ENCODE data around the gene ATP9B. TPM values are rescaled to one million over a fixed set of nuclear protein-coding genes. Genes with fewer than 3 reads are reported as not detected.

Gene ATP9B
- total RNA-seq, 3 donors from 2014 or later (not counting 1 experiment from before 2014, with no cell fraction given) = 66.0 to 78.9 (median 68.0) TPM

- H3K4me1 ChIP-seq (ENCODE audit: control insufficient read depth, insufficient read depth, low read length) = peaks cover 3% of the 10 kb centered on the region
- DNase-seq (no peak), ATAC-seq (no peak)
- no peaks in the 10 kb centered on the region for H3K9me3 ChIP-seq (ENCODE audit: control insufficient read depth, insufficient read depth, low read length)
- H3K4me3 ChIP-seq (ENCODE audit: low read length) = no peak overlapping the region
- Mint-ChIP-seq H3K36me3 (no peaks in the 10 kb centered on the region), H3K27me3 (ENCODE audit: low read depth in 2 of 2) (peaks cover 42 to 49% of the 10 kb centered on the region in 2 donors), H3K4me1 (peaks cover 0 to 14% of the 10 kb centered on the region in 2 donors), H3K9me3 (no peaks in the 10 kb centered on the region), H3K4me3 (no peak overlapping the region), H3K27ac (no peak overlapping the region)
- peaks cover 27% of the 10 kb centered on the region for H3K27me3 ChIP-seq (ENCODE audit: control insufficient read depth, insufficient read depth, low read length)
- no peak overlapping the region for H3K27ac ChIP-seq (ENCODE audit: low read length)
- TF ChIP-seq, protein P1, sequence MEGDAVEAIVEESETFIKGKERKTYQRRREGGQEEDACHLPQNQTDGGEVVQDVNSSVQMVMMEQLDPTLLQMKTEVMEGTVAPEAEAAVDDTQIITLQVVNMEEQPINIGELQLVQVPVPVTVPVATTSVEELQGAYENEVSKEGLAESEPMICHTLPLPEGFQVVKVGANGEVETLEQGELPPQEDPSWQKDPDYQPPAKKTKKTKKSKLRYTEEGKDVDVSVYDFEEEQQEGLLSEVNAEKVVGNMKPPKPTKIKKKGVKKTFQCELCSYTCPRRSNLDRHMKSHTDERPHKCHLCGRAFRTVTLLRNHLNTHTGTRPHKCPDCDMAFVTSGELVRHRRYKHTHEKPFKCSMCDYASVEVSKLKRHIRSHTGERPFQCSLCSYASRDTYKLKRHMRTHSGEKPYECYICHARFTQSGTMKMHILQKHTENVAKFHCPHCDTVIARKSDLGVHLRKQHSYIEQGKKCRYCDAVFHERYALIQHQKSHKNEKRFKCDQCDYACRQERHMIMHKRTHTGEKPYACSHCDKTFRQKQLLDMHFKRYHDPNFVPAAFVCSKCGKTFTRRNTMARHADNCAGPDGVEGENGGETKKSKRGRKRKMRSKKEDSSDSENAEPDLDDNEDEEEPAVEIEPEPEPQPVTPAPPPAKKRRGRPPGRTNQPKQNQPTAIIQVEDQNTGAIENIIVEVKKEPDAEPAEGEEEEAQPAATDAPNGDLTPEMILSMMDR (IDR thresholded peaks at IDR 0.05) = no peak
- intact Hi-C loops (cut with micrococcal nuclease) = no loop called here
- 55% methylated on average over 7 of the region's 7 CpGs for WGBS (ENCODE audit: insufficient coverage)
- no peaks in the 10 kb centered on the region for H3K36me3 ChIP-seq (ENCODE audit: control insufficient read depth, insufficient read depth, low read length)
Measured at GRCh38 chr18:79388043-79388442, 318.8 kb downstream of the ATP9B start.

- TF ChIP-seq, protein P1 (IDR thresholded peaks at IDR 0.05) = no peak
- H3K4me3 Mint-ChIP-seq = no peak overlapping the region
- peaks cover 48 to 52% of the 10 kb centered on the region in 2 donors for H3K27me3 Mint-ChIP-seq (ENCODE audit: low read depth in 2 of 2)
- Histone ChIP-seq H3K4me3 (ENCODE audit: low read length) (no peak overlapping the region), H3K27me3 (ENCODE audit: control insufficient read depth, insufficient read depth, low read length) (peaks cover 33% of the 10 kb centered on the region), H3K9me3 (ENCODE audit: control insufficient read depth, insufficient read depth, low read length) (no peaks in the 10 kb centered on the region), H3K4me1 (ENCODE audit: control insufficient read depth, insufficient read depth, low read length) (peaks cover 18% of the 10 kb centered on the region), H3K36me3 (ENCODE audit: control insufficient read depth, insufficient read depth, low read length) (no peaks in the 10 kb centered on the region), H3K27ac (ENCODE audit: low read length) (no peak overlapping the region)
- ATAC-seq (no peak), DNase-seq (no peak)
- H3K9me3 Mint-ChIP-seq = no peaks in the 10 kb centered on the region
- no peaks in the 10 kb centered on the region for H3K36me3 Mint-ChIP-seq
- intact Hi-C loops (cut with micrococcal nuclease) = loop anchor here (5.0 kb wide), 1 partner anchor 232 kb away; no protein-coding TSS in a partner anchor
- 41% methylated on average over 3 of the region's 4 CpGs for WGBS (ENCODE audit: insufficient coverage)
- H3K27ac Mint-ChIP-seq = no peak overlapping the region
- H3K4me1 Mint-ChIP-seq = peaks cover 6 to 13% of the 10 kb centered on the region in 2 donors
Measured at GRCh38 chr18:79389689-79390088, 320.5 kb downstream of the ATP9B start.

DNA sequence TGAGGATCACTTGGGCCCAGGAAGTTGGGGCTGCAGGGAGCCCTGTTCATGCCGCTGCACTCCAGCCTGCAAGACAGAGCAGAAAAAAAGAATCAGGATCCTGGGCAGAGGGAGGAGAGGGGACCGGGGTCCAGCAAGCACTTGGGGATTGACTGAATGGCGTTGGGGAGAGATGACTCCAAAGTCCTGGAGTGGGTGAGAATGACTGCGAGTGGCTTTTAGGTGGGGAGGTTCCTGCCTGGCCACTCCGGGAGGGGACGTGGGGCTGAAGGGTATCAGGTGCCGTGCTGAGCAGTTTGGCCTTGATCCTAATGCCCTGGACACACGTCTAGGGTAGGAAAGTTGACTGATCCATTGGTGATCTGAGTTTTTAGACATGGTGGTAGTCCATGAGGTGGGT is 323.0 kb downstream of the ATP9B start:
- no peaks in the 10 kb centered on the region for H3K9me3 ChIP-seq (ENCODE audit: control insufficient read depth, insufficient read depth, low read length)
- TF ChIP-seq, protein P1 (IDR thresholded peaks at IDR 0.05) = no peak
- no peaks in the 10 kb centered on the region for H3K36me3 ChIP-seq (ENCODE audit: control insufficient read depth, insufficient read depth, low read length)
- H3K27me3 ChIP-seq (ENCODE audit: control insufficient read depth, insufficient read depth, low read length) = peaks cover 41% of the 10 kb centered on the region
- Mint-ChIP-seq H3K36me3 (no peaks in the 10 kb centered on the region), H3K27me3 (ENCODE audit: low read depth in 2 of 2) (peaks cover 51% of the 10 kb centered on the region in 2 donors), H3K4me1 (peaks cover 6 to 20% of the 10 kb centered on the region in 2 donors), H3K9me3 (no peaks in the 10 kb centered on the region), H3K27ac (no peak overlapping the region), H3K4me3 (peak overlapping the region; percentile 69)
- H3K27ac ChIP-seq (ENCODE audit: low read length) = no peak overlapping the region
- peaks cover 31% of the 10 kb centered on the region for H3K4me1 ChIP-seq (ENCODE audit: control insufficient read depth, insufficient read depth, low read length)
- intact Hi-C loops (cut with micrococcal nuclease) = loop anchor here (5.0 kb wide), 1 partner anchor 235 kb away; no protein-coding TSS in a partner anchor
- DNase-seq = no peak
- WGBS (ENCODE audit: insufficient coverage) = 88% methylated on average over 8 of the region's 8 CpGs
- no peak for ATAC-seq
- H3K4me3 ChIP-seq (ENCODE audit: low read length) = no peak overlapping the region

DNA sequence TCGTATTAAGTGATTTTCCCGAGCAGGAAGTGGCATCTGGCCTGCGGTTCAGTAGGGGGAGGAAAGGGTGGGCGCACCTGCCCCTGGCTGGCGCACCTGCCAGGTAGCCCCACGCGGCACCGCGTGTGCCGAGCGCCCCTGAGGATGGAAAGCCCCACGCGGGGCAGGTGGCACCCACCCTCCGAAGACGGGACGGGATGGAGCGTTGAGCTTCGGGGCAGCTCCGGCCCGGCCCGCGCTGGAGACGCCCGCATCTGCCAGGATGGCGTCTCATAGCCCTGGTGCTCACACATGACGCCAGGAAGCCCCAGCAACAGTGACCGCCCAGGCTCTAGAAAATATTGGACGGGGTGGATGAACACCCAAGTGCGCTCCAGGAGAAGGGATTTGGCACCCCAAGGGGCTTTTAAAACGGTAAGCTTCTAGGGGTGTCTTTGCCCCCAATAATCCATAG is 324.0 kb downstream of the ATP9B start:
- peak overlapping the region; percentile 38 to 90 for H3K27ac Mint-ChIP-seq
- DNase-seq = peak in 1 of 2 donors; percentile 55
- WGBS (ENCODE audit: insufficient coverage) = 1% methylated on average over 30 of the region's 30 CpGs

More for the DNA sequence above, 324.0 kb downstream of the ATP9B start:
- H3K9me3 ChIP-seq (ENCODE audit: control insufficient read depth, insufficient read depth, low read length) = no peaks in the 10 kb centered on the region
- H3K36me3 ChIP-seq (ENCODE audit: control insufficient read depth, insufficient read depth, low read length) = no peaks in the 10 kb centered on the region
- H3K27ac ChIP-seq (ENCODE audit: low read length) = no peak overlapping the region
- TF ChIP-seq, protein P1 (IDR thresholded peaks at IDR 0.05) = no peak
- Mint-ChIP-seq H3K4me1 (peaks cover 6 to 20% of the 10 kb centered on the region in 2 donors), H3K4me3 (peak overlapping the region; percentile 89), H3K9me3 (no peaks in the 10 kb centered on the region), H3K36me3 (no peaks in the 10 kb centered on the region), H3K27me3 (ENCODE audit: low read depth in 2 of 2) (peaks cover 44 to 45% of the 10 kb centered on the region in 2 donors)
- peaks cover 37% of the 10 kb centered on the region for H3K4me1 ChIP-seq (ENCODE audit: control insufficient read depth, insufficient read depth, low read length)
- no peak overlapping the region for H3K4me3 ChIP-seq (ENCODE audit: low read length)
- ATAC-seq = peak in 1 of 3 donors; percentile 15
- intact Hi-C loops (cut with micrococcal nuclease) = loop anchor here (5.0 kb wide), 1 partner anchor 236 kb away; no protein-coding TSS in a partner anchor
- H3K27me3 ChIP-seq (ENCODE audit: control insufficient read depth, insufficient read depth, low read length) = peaks cover 39% of the 10 kb centered on the region

Data from natural killer cell (primary cell).